ENCODE measurements around the gene KRT28.

The KRT28 gene

GRCh38 chr17:40819528-40820125 is 19.9 kb upstream of the KRT28 start:
- TF ChIP-seq RARB (CRISPR knock-in tag; IDR thresholded peaks at IDR 0.05) = no peak
- TF ChIP-seq ZNF70 (CRISPR knock-in tag; IDR thresholded peaks at IDR 0.05) = no peak
- no peak for TF ChIP-seq TOX (CRISPR knock-in tag; IDR thresholded peaks at IDR 0.05; ENCODE audit: borderline replicate concordance)
- no peak for TF ChIP-seq BACH2 (CRISPR knock-in tag; IDR thresholded peaks at IDR 0.05; ENCODE audit: borderline replicate concordance)
- TF ChIP-seq POU6F1 (CRISPR knock-in tag; IDR thresholded peaks at IDR 0.05; ENCODE audit: borderline replicate concordance, low read depth) = no peak
- no peak for TF ChIP-seq TCF4 (CRISPR knock-in tag; IDR thresholded peaks at IDR 0.05; ENCODE audit: borderline replicate concordance)
- no peak for TF ChIP-seq PPARA (CRISPR knock-in tag; IDR thresholded peaks at IDR 0.05; ENCODE audit: borderline replicate concordance)
- TF ChIP-seq SNAI2 (CRISPR knock-in tag; IDR thresholded peaks at IDR 0.05) = no peak
- no peak for TF ChIP-seq ZNF8 (CRISPR knock-in tag; IDR thresholded peaks at IDR 0.05)
- TF ChIP-seq, protein P1, sequence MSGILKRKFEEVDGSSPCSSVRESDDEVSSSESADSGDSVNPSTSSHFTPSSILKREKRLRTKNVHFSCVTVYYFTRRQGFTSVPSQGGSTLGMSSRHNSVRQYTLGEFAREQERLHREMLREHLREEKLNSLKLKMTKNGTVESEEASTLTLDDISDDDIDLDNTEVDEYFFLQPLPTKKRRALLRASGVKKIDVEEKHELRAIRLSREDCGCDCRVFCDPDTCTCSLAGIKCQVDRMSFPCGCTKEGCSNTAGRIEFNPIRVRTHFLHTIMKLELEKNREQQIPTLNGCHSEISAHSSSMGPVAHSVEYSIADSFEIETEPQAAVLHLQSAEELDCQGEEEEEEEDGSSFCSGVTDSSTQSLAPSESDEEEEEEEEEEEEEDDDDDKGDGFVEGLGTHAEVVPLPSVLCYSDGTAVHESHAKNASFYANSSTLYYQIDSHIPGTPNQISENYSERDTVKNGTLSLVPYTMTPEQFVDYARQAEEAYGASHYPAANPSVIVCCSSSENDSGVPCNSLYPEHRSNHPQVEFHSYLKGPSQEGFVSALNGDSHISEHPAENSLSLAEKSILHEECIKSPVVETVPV (CRISPR knock-in tag; IDR thresholded peaks at IDR 0.05) = no peak
- TF ChIP-seq ARNTL (CRISPR knock-in tag; IDR thresholded peaks at IDR 0.05; ENCODE audit: borderline replicate concordance, low read depth) = no peak
- no peak for TF ChIP-seq ZNF565 (CRISPR knock-in tag; conservative IDR thresholded peaks at IDR 0.05; ENCODE audit: low read depth)
- no peak for ATAC-seq

GRCh38 chr17:40818733-40819527 is 19.2 kb upstream of the KRT28 start:
- peak; percentile 92 for ATAC-seq
- TF ChIP-seq ZNF70 (CRISPR knock-in tag; IDR thresholded peaks at IDR 0.05) (no peak), PPARA (CRISPR knock-in tag; IDR thresholded peaks at IDR 0.05; ENCODE audit: borderline replicate concordance) (peak; percentile 84), TOX (CRISPR knock-in tag; IDR thresholded peaks at IDR 0.05; ENCODE audit: borderline replicate concordance) (no peak), RARB (CRISPR knock-in tag; IDR thresholded peaks at IDR 0.05) (no peak), ZFP30 (CRISPR knock-in tag; IDR thresholded peaks at IDR 0.05) (no peak), ZFP3 (CRISPR knock-in tag; IDR thresholded peaks at IDR 0.05) (no peak), OSR1 (CRISPR knock-in tag; IDR thresholded peaks at IDR 0.05) (no peak), SNAI2 (CRISPR knock-in tag; IDR thresholded peaks at IDR 0.05) (peak; percentile 90), ESRRG (CRISPR knock-in tag; IDR thresholded peaks at IDR 0.05) (0 out of 2 replicates have a peak, but pooled peaks have one; percentile 22), ZNF565 (CRISPR knock-in tag; conservative IDR thresholded peaks at IDR 0.05; ENCODE audit: low read depth) (peak; percentile 75; the same call in 1 of the 2 replicates), ZNF8 (CRISPR knock-in tag; IDR thresholded peaks at IDR 0.05) (0 out of 2 replicates have a peak, but pooled peaks have one; percentile 14), ISL1 (CRISPR knock-in tag; IDR thresholded peaks at IDR 0.05) (peak; percentile 29; the same call in 1 of the 2 replicates), ARNTL (CRISPR knock-in tag; IDR thresholded peaks at IDR 0.05; ENCODE audit: borderline replicate concordance, low read depth) (0 out of 2 replicates have a peak, but pooled peaks have one; percentile 23), TSHZ2 (CRISPR knock-in tag; IDR thresholded peaks at IDR 0.05) (peak; percentile 61; the same call in 1 of the 2 replicates), BACH2 (CRISPR knock-in tag; IDR thresholded peaks at IDR 0.05; ENCODE audit: borderline replicate concordance) (no peak)
- TF ChIP-seq, protein P2, sequence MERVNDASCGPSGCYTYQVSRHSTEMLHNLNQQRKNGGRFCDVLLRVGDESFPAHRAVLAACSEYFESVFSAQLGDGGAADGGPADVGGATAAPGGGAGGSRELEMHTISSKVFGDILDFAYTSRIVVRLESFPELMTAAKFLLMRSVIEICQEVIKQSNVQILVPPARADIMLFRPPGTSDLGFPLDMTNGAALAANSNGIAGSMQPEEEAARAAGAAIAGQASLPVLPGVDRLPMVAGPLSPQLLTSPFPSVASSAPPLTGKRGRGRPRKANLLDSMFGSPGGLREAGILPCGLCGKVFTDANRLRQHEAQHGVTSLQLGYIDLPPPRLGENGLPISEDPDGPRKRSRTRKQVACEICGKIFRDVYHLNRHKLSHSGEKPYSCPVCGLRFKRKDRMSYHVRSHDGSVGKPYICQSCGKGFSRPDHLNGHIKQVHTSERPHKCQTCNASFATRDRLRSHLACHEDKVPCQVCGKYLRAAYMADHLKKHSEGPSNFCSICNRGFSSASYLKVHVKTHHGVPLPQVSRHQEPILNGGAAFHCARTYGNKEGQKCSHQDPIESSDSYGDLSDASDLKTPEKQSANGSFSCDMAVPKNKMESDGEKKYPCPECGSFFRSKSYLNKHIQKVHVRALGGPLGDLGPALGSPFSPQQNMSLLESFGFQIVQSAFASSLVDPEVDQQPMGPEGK (CRISPR knock-in tag; IDR thresholded peaks at IDR 0.05; ENCODE audit: borderline replicate concordance) = no peak

DNA sequence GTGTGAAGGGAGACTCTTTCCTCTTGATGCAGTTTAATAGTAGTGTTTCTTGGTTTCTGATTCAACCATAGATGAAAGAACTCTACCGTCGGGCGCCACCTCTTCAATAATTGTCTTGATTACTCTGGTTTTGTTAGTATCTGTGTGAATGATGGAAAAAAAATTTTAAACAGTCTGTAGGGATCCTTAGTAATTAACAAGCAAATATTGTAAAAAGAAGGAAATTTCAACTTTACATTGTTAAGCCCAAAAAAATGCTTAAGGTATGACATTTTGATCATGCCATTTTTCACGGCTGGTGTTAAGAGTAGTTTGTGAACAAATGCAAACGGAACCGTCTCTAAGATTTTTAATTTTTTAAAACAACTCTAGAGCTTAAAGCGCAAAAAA is 18.6 kb upstream of the KRT28 start:
- TF ChIP-seq ZFP30 (CRISPR knock-in tag; IDR thresholded peaks at IDR 0.05) (no peak), GLIS3 (CRISPR knock-in tag; IDR thresholded peaks at IDR 0.05) (no peak), ESRRG (CRISPR knock-in tag; IDR thresholded peaks at IDR 0.05) (no peak), ZNF70 (CRISPR knock-in tag; IDR thresholded peaks at IDR 0.05) (no peak), PPARA (CRISPR knock-in tag; IDR thresholded peaks at IDR 0.05; ENCODE audit: borderline replicate concordance) (no peak)
- TF ChIP-seq, protein P2 (CRISPR knock-in tag; IDR thresholded peaks at IDR 0.05; ENCODE audit: borderline replicate concordance) = no peak
- TF ChIP-seq, protein P1 (CRISPR knock-in tag; IDR thresholded peaks at IDR 0.05) = no peak
- no peak for ATAC-seq
